Thyroid gland (tissue), 4 donors: ENCODE data around the gene RAVER2.

Experiments
- CTCF ChIP-seq, 6 experiments: fragments of 200-600 bp in 3 of 6; fragments of 450-650 bp in 3 of 6; sonication (generic) in 3 of 6; IDR thresholded peaks; one replicate each; pipeline ENCODE4 v1.5.1; 2016 to 2019; ENCODE audit warnings: antibody characterized with exemption in 6 of 6, mild to moderate bottlenecking in 2 of 6, inconsistent platforms in 1 of 6, moderate library complexity in 1 of 6
- POLR2A ChIP-seq, 2 donors: fragments of 450-650 bp; IDR thresholded peaks; one replicate each; pipeline ENCODE4 v1.6.1; 2017; ENCODE audit warnings: antibody characterized with exemption in 2 of 2, mild to moderate bottlenecking in 2 of 2, moderate library complexity in 1 of 2

- no peak for TF ChIP-seq POLR2A (IDR thresholded peaks at IDR 0.05)
- no peak for TF ChIP-seq CTCF (IDR thresholded peaks at IDR 0.05)
Measured at GRCh38 chr1:64721576-64722145, 23.2 kb upstream of the RAVER2 start.
